Right lobe of liver (tissue), 6 donors: Measurements from ENCODE around the gene CD81. TPM values are rescaled to one million over a fixed set of nuclear protein-coding genes. Genes with fewer than 3 reads are reported as not detected.

Experiments
- ATAC-seq, 4 donors: fragments of 200-7000 bp; cut with Tn5 transposase; one replicate each; pipeline ENCODE4 v1.9.1; 2020; ENCODE audit warnings: mild to moderate bottlenecking in 4 of 4, moderate library complexity in 4 of 4
- DNase-seq, 3 donors: peaks; one replicate each; pipeline ENCODE4 v3.0.0-alpha.2; 2020
- H3K27ac ChIP-seq, 3 donors: fragments of 200-600 bp; one replicate each; pipeline ENCODE4 v1.8.0; 2022
- H3K27me3 ChIP-seq, 2 donors: fragments of 200-600 bp; one replicate each; pipeline ENCODE4 v1.8.0; 2022
- H3K36me3 ChIP-seq, 4 donors: fragments of 200-600 bp; sonication (generic) in 1 of 4; one replicate each; pipeline versions ENCODE4 v1.5.1 to v1.8.0; 2017 to 2022; ENCODE audit warnings: control low read depth in 1 of 4
- H3K4me1 ChIP-seq, 4 donors: fragments of 200-600 bp; sonication (generic) in 1 of 4; one replicate each; pipeline versions ENCODE4 v1.5.1 to v1.8.0; 2017 to 2022; ENCODE audit warnings: control low read depth in 1 of 4
- H3K4me3 ChIP-seq, 3 donors: fragments of 200-600 bp; one replicate each; pipeline ENCODE4 v1.8.0; 2022
- H3K9me3 ChIP-seq, 4 donors: fragments of 200-600 bp; sonication (generic) in 1 of 4; one replicate each; pipeline versions ENCODE4 v1.5.1 to v1.8.0; 2017 to 2022; ENCODE audit warnings: control low read depth in 1 of 4
- CTCF ChIP-seq, 4 donors: fragments of 200-600 bp in 3 of 4; fragments of 450-650 bp in 1 of 4; IDR thresholded peaks; one replicate each; pipeline versions ENCODE4 v1.5.1 to v1.8.0; 2016 to 2022; ENCODE audit warnings: antibody characterized with exemption in 4 of 4, mild to moderate bottlenecking in 2 of 4
- POLR2A ChIP-seq: fragments of 450-650 bp; IDR thresholded peaks from one replicate; pipeline ENCODE4 v1.6.1; 2017; ENCODE audit warnings: antibody characterized with exemption, mild to moderate bottlenecking
- WGBS: methylation state at CpG from one replicate; pipeline ENCODE4 v1.1.6; 2018; ENCODE audit warnings: low coverage, low lambda C conversion rate; ENCODE audit not compliant: insufficient coverage; ENCODE audit errors: missing lambda C conversion rate; 5-methylcytosine and 5-hydroxymethylcytosine counted together
- intact Hi-C, 2 donors: fragments of 100-400 bp; cut with DNase I; formaldehyde crosslinking; loops; one replicate each; pipeline versions ENCODE4 v1.11.2 to v1.14.1; 2022
- total RNA-seq, 6 experiments: library from RNA; depleted of rRNA in 2 of 6; stranded (reverse); fragments of >200 nt in 2 of 6; fragmentation: NEBNext Ultra II Directional in 3 of 6; extraction: Animal tissue kit (Norgen Biotek cat#: 25700) in 3 of 6; gene quantifications; one replicate each; pipeline versions ENCODE4 v1.1.0 to v1.2.4, GENCODE V29; 2016 to 2023
- donor health status: DM: no; HTN: yes; CAD: no.
- donor health status: DM: no; HTN: no; CAD: no.
- donor health status: DM: no; HTN: no; CAD: no.
- donor health status: DM: no; HTN: yes; CAD: no.
- donor health status: DM: no; HTN: yes; CAD: no.

The CD81 gene
- total RNA-seq, 6 experiments from 2014 or later = 433 to 721 (median 528) TPM

GRCh38 chr11:2418693-2419360 lies 41.7 kb downstream of the CD81 start:
- ATAC-seq (no peak), DNase-seq (no peak)
- Histone ChIP-seq H3K27ac (no peak overlapping the region), H3K9me3 (no peaks in the 10 kb centered on the region), H3K27me3 (no peaks in the 10 kb centered on the region), H3K4me3 (no peak overlapping the region), H3K36me3 (no peaks in the 10 kb centered on the region), H3K4me1 (no peaks in the 10 kb centered on the region)
- 67% methylated on average over 11 of the region's 21 CpGs for WGBS
- no peak for TF ChIP-seq CTCF (IDR thresholded peaks at IDR 0.05)
- TF ChIP-seq POLR2A = no peak
- intact Hi-C loops = loop anchor here in 1 of 2 donors (5.0 kb wide), 1 partner anchor 112 kb away; no protein-coding TSS in a partner anchor

- Histone ChIP-seq H3K9me3 (no peaks in the 10 kb centered on the region), H3K27me3 (no peaks in the 10 kb centered on the region), H3K4me1 (no peaks in the 10 kb centered on the region), H3K36me3 (no peaks in the 10 kb centered on the region), H3K4me3 (no peak overlapping the region), H3K27ac (no peak overlapping the region)
- peak; percentile 72 to 78 (median 74) for DNase-seq
- peak; percentile 63 to 83 (median 78) for ATAC-seq
- intact Hi-C loops = loop anchor here (2.0 to 5.0 kb wide), 4 partner anchors 113 to 223 kb away; no protein-coding TSS in a partner anchor
- no peak for TF ChIP-seq POLR2A
- peak; percentile 79 to 90 (median 82) for TF ChIP-seq CTCF (IDR thresholded peaks at IDR 0.05)
- WGBS = 0% methylated on average over 12 of the region's 36 CpGs
Observed at GRCh38 chr11:2419638-2420501, 42.8 kb downstream of the CD81 start.

GRCh38 chr11:2420502-2421225 lies 43.6 kb downstream of the CD81 start:
- no peaks in the 10 kb centered on the region for H3K9me3 ChIP-seq
- 0% methylated on average over 5 of the region's 44 CpGs for WGBS

More at GRCh38 chr11:2420502-2421225, 43.6 kb downstream of the CD81 start:
- no peaks in the 10 kb centered on the region for H3K4me1 ChIP-seq
- no peak overlapping the region for H3K27ac ChIP-seq
- H3K27me3 ChIP-seq = no peaks in the 10 kb centered on the region
- H3K4me3 ChIP-seq = no peak overlapping the region
- H3K36me3 ChIP-seq = no peaks in the 10 kb centered on the region
- TF ChIP-seq POLR2A (no peak), CTCF (IDR thresholded peaks at IDR 0.05) (peak; percentile 92 to 95 (median 94))
- peak; percentile 89 to 95 (median 94) for ATAC-seq
- peak; percentile 72 to 78 (median 78) for DNase-seq
- intact Hi-C loops = loop anchor here (2.0 to 5.0 kb wide), 3 partner anchors 116 to 224 kb away; no protein-coding TSS in a partner anchor
